ENCODE measurements around the gene ITCH. TPM values are rescaled to one million over a fixed set of nuclear protein-coding genes. Genes with fewer than 3 reads are reported as not detected.
A peak's percentile ranks its signal among the peaks of the same experiment; 100 is the strongest.
"Not testable (repeated sequence)": the region's sequence is repeated elsewhere in the genome, so short reads cannot be mapped to it uniquely, and the experiment has no call there.

The ITCH gene
- total RNA-seq, 4 donors from 2014 or later: 50.3 to 64.3 (median 52.8) TPM

GRCh38 chr20:34365765-34366213 is 2.7 kb downstream of the ITCH start:
- H3K27me3 ChIP-seq: no peaks in the 10 kb centered on the region
- H3K27ac ChIP-seq (replicated peaks in 1 of 4): peak overlapping the region in 2 of 4 donors; percentile 23 to 28
- DNase-seq (ENCODE audit: extremely low spot score): no peak
- WGBS: 76% methylated on average over 3 of the region's 3 CpGs
- H3K4me3 ChIP-seq: no peak overlapping the region
- H3K9me3 ChIP-seq: no peaks in the 10 kb centered on the region
- no peak for TF ChIP-seq POLR2AphosphoS5 (IDR thresholded peaks at IDR 0.05)
- TF ChIP-seq POLR2A (IDR thresholded peaks at IDR 0.05; ENCODE audit: low read depth): no peak
- TF ChIP-seq CTCF (IDR thresholded peaks at IDR 0.05): no peak
- TF ChIP-seq EP300 (IDR thresholded peaks at IDR 0.05): no peak
- H3K36me3 ChIP-seq: peaks cover 17 to 26% (median 19%) of the 10 kb centered on the region in 4 donors
- intact Hi-C loops (cut with DNase I): no loop called here
- H3K4me1 ChIP-seq: peaks cover 44 to 62% (median 56%) of the 10 kb centered on the region in 4 donors

GRCh38 chr20:34367155-34367554 is 4.1 kb downstream of the ITCH start:
- 63% methylated on average over 5 of the region's 5 CpGs for WGBS
- intact Hi-C loops (cut with DNase I): no loop called here
- H3K4me3 ChIP-seq: no peak overlapping the region
- H3K27ac ChIP-seq (replicated peaks in 1 of 4): no peak overlapping the region
- no peaks in the 10 kb centered on the region for H3K9me3 ChIP-seq
- no peak for DNase-seq (ENCODE audit: extremely low spot score)
- no peaks in the 10 kb centered on the region for H3K27me3 ChIP-seq
- H3K4me1 ChIP-seq: peaks cover 44 to 62% (median 56%) of the 10 kb centered on the region in 4 donors
- H3K36me3 ChIP-seq: peaks cover 18 to 36% (median 28%) of the 10 kb centered on the region in 4 donors
- no peak for TF ChIP-seq POLR2AphosphoS5 (IDR thresholded peaks at IDR 0.05)
- no peak for TF ChIP-seq EP300 (IDR thresholded peaks at IDR 0.05)
- TF ChIP-seq POLR2A (IDR thresholded peaks at IDR 0.05; ENCODE audit: low read depth): no peak
- no peak for TF ChIP-seq CTCF (IDR thresholded peaks at IDR 0.05)

GRCh38 chr20:34367911-34368310 is 4.8 kb downstream of the ITCH start:
- WGBS: 88% methylated on average over 9 of the region's 9 CpGs
- H3K36me3 ChIP-seq: peaks cover 18 to 36% (median 30%) of the 10 kb centered on the region in 4 donors
- H3K9me3 ChIP-seq; DNase-seq (ENCODE audit: extremely low spot score); H3K4me3 ChIP-seq; H3K27me3 ChIP-seq; intact Hi-C loops (cut with DNase I): not testable (repeated sequence)
- H3K4me1 ChIP-seq: peaks cover 39 to 62% (median 51%) of the 10 kb centered on the region in 4 donors
- peak overlapping the region in 1 of 4 donors; percentile 33 for H3K27ac ChIP-seq (replicated peaks in 1 of 4)

GRCh38 chr20:34368547-34368946 is 5.5 kb downstream of the ITCH start:
- 67% methylated on average over 4 of the region's 4 CpGs for WGBS
- Histone ChIP-seq H3K27me3 (no peaks in the 10 kb centered on the region), H3K4me1 (peaks cover 38 to 67% (median 54%) of the 10 kb centered on the region in 4 donors), H3K27ac (replicated peaks in 1 of 4) (peak overlapping the region in 2 of 4 donors; percentile 10 to 33), H3K9me3 (no peaks in the 10 kb centered on the region), H3K36me3 (peaks cover 18 to 36% (median 33%) of the 10 kb centered on the region in 4 donors), H3K4me3 (no peak overlapping the region)
- no peak for DNase-seq (ENCODE audit: extremely low spot score)
- no peak for TF ChIP-seq POLR2A (IDR thresholded peaks at IDR 0.05; ENCODE audit: low read depth)
- intact Hi-C loops (cut with DNase I): no loop called here

GRCh38 chr20:34369265-34369664 is 6.2 kb downstream of the ITCH start:
- Histone ChIP-seq H3K27me3 (no peaks in the 10 kb centered on the region), H3K4me3 (no peak overlapping the region), H3K4me1 (peaks cover 37 to 71% (median 54%) of the 10 kb centered on the region in 4 donors), H3K27ac (replicated peaks in 1 of 4) (no peak overlapping the region), H3K9me3 (no peaks in the 10 kb centered on the region), H3K36me3 (peaks cover 18 to 42% (median 35%) of the 10 kb centered on the region in 4 donors)
- intact Hi-C loops (cut with DNase I): no loop called here
- no peak for DNase-seq (ENCODE audit: extremely low spot score)
- TF ChIP-seq POLR2A (IDR thresholded peaks at IDR 0.05; ENCODE audit: low read depth) (no peak), EP300 (IDR thresholded peaks at IDR 0.05) (no peak), CTCF (IDR thresholded peaks at IDR 0.05) (no peak), POLR2AphosphoS5 (IDR thresholded peaks at IDR 0.05) (no peak)
- WGBS: 77% methylated on average over 3 of the region's 3 CpGs

- Histone ChIP-seq H3K36me3 (peaks cover 18 to 50% (median 41%) of the 10 kb centered on the region in 4 donors), H3K4me3 (no peak overlapping the region), H3K27ac (replicated peaks in 1 of 4) (no peak overlapping the region), H3K4me1 (peaks cover 29 to 69% (median 46%) of the 10 kb centered on the region in 4 donors), H3K27me3 (no peaks in the 10 kb centered on the region), H3K9me3 (no peaks in the 10 kb centered on the region)
- 95% methylated on average over 6 of the region's 6 CpGs for WGBS
- intact Hi-C loops (cut with DNase I): no loop called here
- no peak for TF ChIP-seq EP300 (IDR thresholded peaks at IDR 0.05)
- TF ChIP-seq POLR2A (IDR thresholded peaks at IDR 0.05; ENCODE audit: low read depth): no peak
- DNase-seq (ENCODE audit: extremely low spot score): no peak
These were observed 7.0 kb downstream of the ITCH start for GRCh38 chr20:34370062-34370461.
